Astrocyte of the hippocampus (primary cell): ENCODE measurements around the gene TESMIN.
A peak's percentile ranks its signal among the peaks of the same experiment; 100 is the strongest.

ENCODE experiments used
- DNase-seq: peaks from one replicate; pipeline ENCODE4 v3.0.0; 2011; ENCODE audit warnings: low read depth, low spot score

The TESMIN gene

GRCh38 chr11:68683536-68684384 is 67.6 kb downstream of the TESMIN start:
- DNase-seq: no peak

GRCh38 chr11:68683121-68683520 is 68.2 kb downstream of the TESMIN start:
- DNase-seq: no peak

GRCh38 chr11:68682531-68682961 is 68.8 kb downstream of the TESMIN start:
- no peak for DNase-seq

- DNase-seq: no peak
Measured at GRCh38 chr11:68680541-68681231, 70.6 kb downstream of the TESMIN start.

GRCh38 chr11:68678031-68678441 is 73.3 kb downstream of the TESMIN start:
- no peak for DNase-seq

- peak; percentile 91 for DNase-seq
Measured at GRCh38 chr11:68677432-68677831, 73.9 kb downstream of the TESMIN start.

- no peak for DNase-seq
Measured at GRCh38 chr11:68674461-68674860, 76.9 kb downstream of the TESMIN start.

- no peak for DNase-seq
Measured at GRCh38 chr11:68673991-68674390, 77.3 kb downstream of the TESMIN start.

GRCh38 chr11:68673306-68673945 is 77.9 kb downstream of the TESMIN start:
- peak; percentile 66 for DNase-seq

GRCh38 chr11:68670208-68670992 is 80.9 kb downstream of the TESMIN start:
- no peak for DNase-seq

- DNase-seq: no peak
Measured at GRCh38 chr11:68669301-68670090, 81.8 kb downstream of the TESMIN start.

- no peak for DNase-seq
Measured at GRCh38 chr11:68667511-68668500, 83.5 kb downstream of the TESMIN start.

GRCh38 chr11:68666849-68667248 is 84.5 kb downstream of the TESMIN start:
- no peak for DNase-seq

- no peak for DNase-seq
Measured at GRCh38 chr11:68665436-68665835, 85.9 kb downstream of the TESMIN start.

GRCh38 chr11:68664906-68665305 is 86.4 kb downstream of the TESMIN start:
- no peak for DNase-seq

GRCh38 chr11:68664141-68664540 is 87.2 kb downstream of the TESMIN start:
- no peak for DNase-seq

GRCh38 chr11:68663482-68664010 is 87.8 kb downstream of the TESMIN start:
- no peak for DNase-seq

- no peak for DNase-seq
Measured at GRCh38 chr11:68661697-68662603, 89.4 kb downstream of the TESMIN start.
